K562 (cell line): ENCODE data around the gene GAB2. TPM values are rescaled to one million over a fixed set of nuclear protein-coding genes. Genes with fewer than 3 reads are reported as not detected.

ENCODE experiments used
- ARID2 ChIP-seq: fragments of 450-650 bp; IDR thresholded peaks from 2 replicates; pipeline ENCODE4 v1.6.1; 2017; ENCODE audit warnings: antibody characterized with exemption, mild to moderate bottlenecking
- ARID3A ChIP-seq: IDR thresholded peaks from 2 replicates; pipeline ENCODE4 v1.6.1; 2012; ENCODE audit warnings: low read depth, low read length, improper control_type of control experiment, borderline replicate concordance
- ATF7 ChIP-seq: fragments of 450-650 bp; IDR thresholded peaks from 2 replicates; pipeline ENCODE4 v1.7.1; 2014; ENCODE audit warnings: mild to moderate bottlenecking, moderate library complexity
- ELF1 ChIP-seq: fragments of 200-800 bp; sonication (Bioruptor generic); IDR thresholded peaks from 2 replicates; pipeline ENCODE4 v1.6.1; 2016; ENCODE audit warnings: missing genetic modification characterization, missing compliant biosample characterization
- EP300 ChIP-seq: IDR thresholded peaks from 2 replicates; pipeline ENCODE4 v1.6.1; 2012; ENCODE audit warnings: low read length, improper control_type of control experiment
- MYNN ChIP-seq, 2 experiments: sonication (generic); formaldehyde crosslinking in 1 of 2; IDR thresholded peaks; 2 replicates each; pipeline versions ENCODE4 v1.5.0 to v1.6.1; 2016 to 2020; ENCODE audit warnings: antibody characterized with exemption in 1 of 2, missing genetic modification reagents in 1 of 2
- NFE2L1 ChIP-seq: fragments of 450-650 bp; IDR thresholded peaks from 2 replicates; pipeline ENCODE4 v1.6.1; 2016; ENCODE audit warnings: missing genetic modification characterization, low read depth, mild to moderate bottlenecking, missing compliant biosample characterization, moderate library complexity, borderline replicate concordance
- PTBP1 ChIP-seq: fragments of 200-400 bp; formaldehyde crosslinking; IDR thresholded peaks from 2 replicates; pipeline ENCODE4 v1.6.1; 2017; ENCODE audit warnings: low read depth, low read length
- RBM25 ChIP-seq: fragments of 200-400 bp; formaldehyde crosslinking; IDR thresholded peaks from 2 replicates; pipeline ENCODE4 v1.6.1; 2018; ENCODE audit warnings: low read length, low read depth, moderate library complexity; ENCODE audit not compliant: severe bottlenecking
- RFX7 ChIP-seq: fragments of 250-450 bp; sonication (Bioruptor Pico); IDR thresholded peaks from 2 replicates; pipeline ENCODE4 v1.5.1; 2021; ENCODE audit warnings: mild to moderate bottlenecking
- RUNX1 ChIP-seq: sonication (generic); IDR thresholded peaks from 2 replicates; pipeline ENCODE4 v1.6.1; 2016; ENCODE audit warnings: antibody characterized with exemption, low read depth
- SRSF7 ChIP-seq: fragments of 200-400 bp; formaldehyde crosslinking; optimal IDR thresholded peaks from 2 replicates; pipeline ENCODE3; 2017; ENCODE audit warnings: mild to moderate bottlenecking, low read depth, low read length
- TBP ChIP-seq: optimal IDR thresholded peaks from 2 replicates; pipeline ENCODE3; 2011; ENCODE audit warnings: low read depth, low read length, improper control_type of control experiment
- TEAD4 ChIP-seq, 2 experiments: sonication (generic) in 1 of 2; formaldehyde crosslinking in 1 of 2; IDR thresholded peaks; 2 replicates each; pipeline versions ENCODE4 v1.6.1 to v1.8.0; 2012 to 2022; ENCODE audit warnings: borderline replicate concordance in 1 of 2, inconsistent platforms in 1 of 2, low read length in 1 of 2, mild to moderate bottlenecking in 1 of 2, missing genetic modification reagents in 1 of 2
- YY1 ChIP-seq, 3 experiments: IDR thresholded peaks; 2 replicates each; pipeline ENCODE4 v1.6.1; 2011; ENCODE audit warnings: low read length in 2 of 3, mild to moderate bottlenecking in 2 of 3, moderate library complexity in 2 of 3, borderline replicate concordance in 1 of 3, control low read depth in 1 of 3, low read depth in 1 of 3; ENCODE audit not compliant: insufficient read depth in 3 of 3, insufficient replicate concordance in 2 of 3, control insufficient read depth in 1 of 3, insufficient read length in 1 of 3; ENCODE audit errors: extremely low read depth in 1 of 3
- ZNF140 ChIP-seq: fragments of 250-450 bp; sonication (Bioruptor Pico); IDR thresholded peaks from 2 replicates; pipeline ENCODE4 v1.8.0; 2021; ENCODE audit warnings: moderate library complexity, mild to moderate bottlenecking, inconsistent platforms
- ZNF398 ChIP-seq: fragments of 250-450 bp; sonication (Bioruptor Pico); IDR thresholded peaks from 2 replicates; pipeline ENCODE4 v1.8.0; 2021; ENCODE audit warnings: moderate library complexity, mild to moderate bottlenecking, inconsistent platforms
- ZNF444 ChIP-seq: fragments of 250-450 bp; sonication (Bioruptor Pico); IDR thresholded peaks from 2 replicates; pipeline ENCODE4 v1.4.0; 2020; ENCODE audit warnings: mild to moderate bottlenecking, moderate library complexity
- ZNF766 ChIP-seq: fragments of 200-800 bp; sonication (Bioruptor generic); conservative IDR thresholded peaks from 2 replicates; pipeline ENCODE4 v1.6.1; 2016; ENCODE audit warnings: missing genetic modification characterization, missing compliant biosample characterization
- ZNF780A ChIP-seq: fragments of 250-450 bp; sonication (Bioruptor Pico); IDR thresholded peaks from 2 replicates; pipeline ENCODE4 v1.5.0; 2021; ENCODE audit warnings: mild to moderate bottlenecking
- polyA plus RNA-seq, 8 experiments: library from polyadenylated mRNA; depleted of rRNA in 4 of 8; stranded (reverse) in 5 of 8; unstranded in 3 of 8; fragments of >200 nt; fragmentation: Nextera tagmentation in 2 of 8; fragmentation: Illumina TruSeq in 1 of 8; extraction: Ambion mirVana in 2 of 8; extraction: Trizol in 1 of 8; gene quantifications; 2 replicates each; pipeline versions ENCODE4 v1.2.1 to v1.2.3, GENCODE V29; 2011 to 2014; ENCODE audit warnings: inconsistent platforms in 1 of 8, missing spikeins in 1 of 8
- total RNA-seq, 7 experiments: library from RNA; depleted of rRNA in 6 of 7; stranded (reverse); fragments of >200 nt in 6 of 7; fragmentation: Illumina TruSeq in 2 of 7; extraction: Trizol in 2 of 7; gene quantifications; 2 replicates each; pipeline versions ENCODE4 v1.2.1 to v1.2.3, GENCODE V29; 2011 to 2021; ENCODE audit warnings: low replicate concordance in 1 of 7
- TF ChIP-seq, protein P1 (sequence below): fragments of 450-650 bp; formaldehyde crosslinking; IDR thresholded peaks from 2 replicates; pipeline ENCODE4 v1.4.0; 2022; ENCODE audit warnings: missing genetic modification characterization
- TF ChIP-seq, protein P2 (sequence below): sonication (generic); formaldehyde crosslinking; IDR thresholded peaks from 2 replicates; pipeline ENCODE4 v1.8.0; 2022; ENCODE audit warnings: missing genetic modification reagents, mild to moderate bottlenecking, borderline replicate concordance

The GAB2 gene
- total and polyA plus RNA-seq, 9 of the 15 experiments (the other 6 are each of a cell fraction or from before 2014, with no cell fraction given) = 2.3 to 35.2 (median 16.1) TPM

- TF ChIP-seq ELF1 (tag) (no peak), RBM25 (no peak), EP300 (peak; percentile 75), YY1 (IDR thresholded peaks at IDR 0.05; ENCODE audit: borderline replicate concordance in 1 of 3, control insufficient read depth in 1 of 3, extremely low read depth in 1 of 3, insufficient read depth in 3 of 3, insufficient read length in 1 of 3, insufficient replicate concordance in 2 of 3, low read depth in 1 of 3, low read length in 2 of 3) (no peak), ARID3A (no peak; the same call in 1 of the 2 replicates), ATF7 (peak; percentile 92), ZNF766 (no peak), ZNF444 (no peak), TEAD4 (IDR thresholded peaks at IDR 0.05; ENCODE audit: low read length) (no peak; the same call in 1 of the 2 replicates), TEAD4 (CRISPR knock-in tag; IDR thresholded peaks at IDR 0.05; ENCODE audit: borderline replicate concordance) (no peak), TBP (no peak), RUNX1 (no peak), MYNN (IDR thresholded peaks at IDR 0.05) (no peak), MYNN (CRISPR knock-in tag; IDR thresholded peaks at IDR 0.05) (no peak), ZNF780A (no peak), ARID2 (no peak), PTBP1 (no peak), NFE2L1 (tag) (no peak), RFX7 (CRISPR knock-in tag) (no peak), SRSF7 (no peak), ZNF140 (no peak), ZNF398 (CRISPR knock-in tag) (no peak)
- TF ChIP-seq, protein P1, sequence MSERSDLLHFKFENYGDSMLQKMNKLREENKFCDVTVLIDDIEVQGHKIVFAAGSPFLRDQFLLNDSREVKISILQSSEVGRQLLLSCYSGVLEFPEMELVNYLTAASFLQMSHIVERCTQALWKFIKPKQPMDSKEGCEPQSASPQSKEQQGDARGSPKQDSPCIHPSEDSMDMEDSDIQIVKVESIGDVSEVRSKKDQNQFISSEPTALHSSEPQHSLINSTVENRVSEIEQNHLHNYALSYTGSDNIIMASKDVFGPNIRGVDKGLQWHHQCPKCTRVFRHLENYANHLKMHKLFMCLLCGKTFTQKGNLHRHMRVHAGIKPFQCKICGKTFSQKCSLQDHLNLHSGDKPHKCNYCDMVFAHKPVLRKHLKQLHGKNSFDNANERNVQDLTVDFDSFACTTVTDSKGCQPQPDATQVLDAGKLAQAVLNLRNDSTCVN (CRISPR knock-in tag) = no peak
- TF ChIP-seq, protein P2, sequence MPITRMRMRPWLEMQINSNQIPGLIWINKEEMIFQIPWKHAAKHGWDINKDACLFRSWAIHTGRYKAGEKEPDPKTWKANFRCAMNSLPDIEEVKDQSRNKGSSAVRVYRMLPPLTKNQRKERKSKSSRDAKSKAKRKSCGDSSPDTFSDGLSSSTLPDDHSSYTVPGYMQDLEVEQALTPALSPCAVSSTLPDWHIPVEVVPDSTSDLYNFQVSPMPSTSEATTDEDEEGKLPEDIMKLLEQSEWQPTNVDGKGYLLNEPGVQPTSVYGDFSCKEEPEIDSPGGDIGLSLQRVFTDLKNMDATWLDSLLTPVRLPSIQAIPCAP (CRISPR knock-in tag) = no peak
Measured at GRCh38 chr11:78339945-78340344, 77.7 kb downstream of the GAB2 start (continued).
